Globus pallidus (tissue), 1 donor: ENCODE measurements around the gene SENP1.
"Not testable (repeated sequence)": the region's sequence is repeated elsewhere in the genome, so short reads cannot be mapped to it uniquely, and the experiment has no call there.

Source experiments
- DNase-seq: peaks from one replicate; pipeline ENCODE4 v3.0.0-alpha.2; 2015; ENCODE audit warnings: low spot score

Gene SENP1

GRCh38 chr12:48111312-48111693 is 5.4 kb upstream of the SENP1 start:
- not testable (repeated sequence) for DNase-seq

GRCh38 chr12:48110691-48111311 is 4.9 kb upstream of the SENP1 start:
- DNase-seq: no peak

GRCh38 chr12:48109424-48109823 is 3.5 kb upstream of the SENP1 start:
- DNase-seq: no peak

- DNase-seq: no peak
These were observed 1.1 kb upstream of the SENP1 start for GRCh38 chr12:48106681-48107613.

- DNase-seq: peak; percentile 21
These were observed 485 bp downstream of the SENP1 start for GRCh38 chr12:48105321-48105866.

GRCh38 chr12:48104531-48104930 is 1.3 kb downstream of the SENP1 start:
- no peak for DNase-seq

- no peak for DNase-seq
These were observed 13.3 kb downstream of the SENP1 start for GRCh38 chr12:48092611-48093010.

- no peak for DNase-seq
These were observed 19.6 kb downstream of the SENP1 start for GRCh38 chr12:48086327-48086726.

GRCh38 chr12:48084841-48085460 is 20.9 kb downstream of the SENP1 start:
- DNase-seq: no peak

- DNase-seq: peak; percentile 8
These were observed 21.8 kb downstream of the SENP1 start for GRCh38 chr12:48084066-48084465.

- DNase-seq: no peak
These were observed 25.1 kb downstream of the SENP1 start for GRCh38 chr12:48080821-48081220.

- no peak for DNase-seq
These were observed 25.6 kb downstream of the SENP1 start for GRCh38 chr12:48080285-48080684.

- no peak for DNase-seq
These were observed 27.0 kb downstream of the SENP1 start for GRCh38 chr12:48078901-48079300.

GRCh38 chr12:48077111-48077510 is 28.8 kb downstream of the SENP1 start:
- DNase-seq: no peak

- DNase-seq: no peak
These were observed 30.0 kb downstream of the SENP1 start for GRCh38 chr12:48075832-48076231.

GRCh38 chr12:48074266-48074665 is 31.6 kb downstream of the SENP1 start:
- no peak for DNase-seq

- DNase-seq: no peak
These were observed 33.6 kb downstream of the SENP1 start for GRCh38 chr12:48072266-48072665.

- DNase-seq: no peak
These were observed 34.1 kb downstream of the SENP1 start for GRCh38 chr12:48071808-48072207.

GRCh38 chr12:48070731-48071130 is 35.1 kb downstream of the SENP1 start:
- DNase-seq: no peak

- no peak for DNase-seq
These were observed 35.8 kb downstream of the SENP1 start for GRCh38 chr12:48070033-48070432.

GRCh38 chr12:48069241-48069640 is 36.6 kb downstream of the SENP1 start:
- DNase-seq: no peak

- no peak for DNase-seq
These were observed 37.4 kb downstream of the SENP1 start for GRCh38 chr12:48068457-48068856.
